Limb (tissue), 2 donors: ENCODE results near the gene BIRC2.
A peak's percentile ranks its signal among the peaks of the same experiment; 100 is the strongest.

Experiments used
- DNase-seq, 2 donors: peaks; one replicate each; pipeline ENCODE4 v3.0.0-alpha.2; 2016; ENCODE audit errors: extremely low spot score in 2 of 2

BIRC2 gene

GRCh38 chr11:102399189-102399588 is 52.2 kb downstream of the BIRC2 start:
- no peak for DNase-seq

GRCh38 chr11:102400603-102401002 is 53.6 kb downstream of the BIRC2 start:
- no peak for DNase-seq

- no peak for DNase-seq
These were observed 54.9 kb downstream of the BIRC2 start for GRCh38 chr11:102401905-102402304.

GRCh38 chr11:102402548-102402947 is 55.5 kb downstream of the BIRC2 start:
- DNase-seq: no peak

- no peak for DNase-seq
These were observed 58.5 kb downstream of the BIRC2 start for GRCh38 chr11:102405501-102405900.

- no peak for DNase-seq
These were observed 59.1 kb downstream of the BIRC2 start for GRCh38 chr11:102406099-102406498.

- DNase-seq: no peak
These were observed 60.9 kb downstream of the BIRC2 start for GRCh38 chr11:102407901-102408300.

GRCh38 chr11:102408339-102408738 is 61.3 kb downstream of the BIRC2 start:
- DNase-seq: no peak

- no peak for DNase-seq
These were observed 63.4 kb downstream of the BIRC2 start for GRCh38 chr11:102410382-102410784.

GRCh38 chr11:102411142-102411541 is 64.1 kb downstream of the BIRC2 start:
- no peak for DNase-seq

- DNase-seq: no peak
These were observed 66.5 kb downstream of the BIRC2 start for GRCh38 chr11:102413497-102413896.

GRCh38 chr11:102414559-102414958 is 67.5 kb downstream of the BIRC2 start:
- no peak for DNase-seq

GRCh38 chr11:102415304-102415916 is 68.4 kb downstream of the BIRC2 start:
- no peak for DNase-seq

- no peak for DNase-seq
These were observed 70.0 kb downstream of the BIRC2 start for GRCh38 chr11:102416976-102417375.

GRCh38 chr11:102419181-102419580 is 72.2 kb downstream of the BIRC2 start:
- DNase-seq: no peak

GRCh38 chr11:102420547-102420946 is 73.5 kb downstream of the BIRC2 start:
- DNase-seq: no peak

- DNase-seq: peak in 1 of 2 donors; percentile 74
These were observed 74.2 kb downstream of the BIRC2 start for GRCh38 chr11:102421261-102421660.

GRCh38 chr11:102422817-102423712 is 76.1 kb downstream of the BIRC2 start:
- no peak for DNase-seq

GRCh38 chr11:102423936-102424335 is 76.9 kb downstream of the BIRC2 start:
- DNase-seq: no peak

- DNase-seq: no peak
These were observed 79.0 kb downstream of the BIRC2 start for GRCh38 chr11:102426000-102426399.

- DNase-seq: no peak
These were observed 79.6 kb downstream of the BIRC2 start for GRCh38 chr11:102426570-102426969.

- DNase-seq: no peak
These were observed 80.1 kb downstream of the BIRC2 start for GRCh38 chr11:102427068-102427467.
